Measurements from ENCODE around the gene IL5RA. TPM values are rescaled to one million over a fixed set of nuclear protein-coding genes. Genes with fewer than 3 reads are reported as not detected.

IL5RA gene
- total and polyA plus RNA-seq, 10 of the 15 experiments (the other 5 are each of a cell fraction or from before 2014, with no cell fraction given), result 0.04 to 0.53 (median 0.14) TPM; not detected in 6

DNA sequence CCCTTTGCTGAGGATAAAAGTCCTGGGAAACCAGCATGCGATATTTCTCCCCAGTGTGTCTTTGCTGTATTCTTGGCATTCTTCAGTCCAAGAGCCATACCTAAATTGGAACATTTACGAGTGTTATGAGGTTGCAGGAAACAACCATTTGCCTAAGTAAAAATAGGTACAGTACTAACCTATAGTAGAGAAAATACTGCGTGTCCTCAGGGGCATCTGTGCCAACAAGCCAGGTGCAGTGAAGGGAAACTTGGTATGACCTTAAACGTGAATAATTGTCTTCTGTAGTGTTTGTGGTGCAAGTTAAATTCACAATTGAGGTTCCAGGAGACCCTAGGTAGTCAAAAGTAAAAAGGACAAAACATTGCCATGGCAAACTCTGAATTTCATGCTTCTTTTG is 12.2 kb downstream of the IL5RA start:
- SMC1A ChIA-PET (ENCODE audit: uncharacterized antibody, unreplicated experiment), result no interaction called here
- BruUV-seq (replicated peaks), result no TSS peak
- POLR2A ChIA-PET, result no interaction called here
- Histone ChIP-seq H3K9me3 (replicated peaks; ENCODE audit: control insufficient read depth, insufficient read depth, low read length) (no peaks in the 10 kb centered on the region), H3K27ac (ENCODE audit: control insufficient read depth, insufficient read depth) (no peak overlapping the region), H3K27me3 (replicated peaks in 1 of 2; ENCODE audit: control insufficient read depth in 2 of 2, insufficient read depth in 2 of 2, low read length in 1 of 2) (no peaks in the 10 kb centered on the region), H3K4me1 (ENCODE audit: control insufficient read depth, insufficient read depth, low read length) (peaks cover 25% of the 10 kb centered on the region), H3K36me3 (ENCODE audit: control insufficient read depth in 2 of 2, insufficient read depth in 2 of 2, low read length in 1 of 2) (no peaks in the 10 kb centered on the region), H4K20me1 (ENCODE audit: control insufficient read depth, insufficient read depth) (no peaks in the 10 kb centered on the region), H3K79me2 (ENCODE audit: control insufficient read depth, insufficient read depth, low read length) (no peaks in the 10 kb centered on the region), H3K4me2 (ENCODE audit: control insufficient read depth, insufficient read depth) (no peak overlapping the region), H3K9ac (ENCODE audit: control insufficient read depth, insufficient read depth, low read length) (no peak overlapping the region), H2AFZ (ENCODE audit: control insufficient read depth, low read depth, low read length) (no peak overlapping the region), H3K4me3 (no peak overlapping the region)
- in situ Hi-C loops (cut with MboI), result no loop called here
- TF ChIP-seq CREB1 (IDR thresholded peaks at IDR 0.05; ENCODE audit: low read depth), result no peak
- TF ChIP-seq LARP7 (IDR thresholded peaks at IDR 0.05), result no peak
- no peak for TF ChIP-seq NFXL1 (IDR thresholded peaks at IDR 0.05; ENCODE audit: borderline replicate concordance)
- no peak for TF ChIP-seq RBBP5 (conservative IDR thresholded peaks at IDR 0.05)
- TF ChIP-seq, protein P1, sequence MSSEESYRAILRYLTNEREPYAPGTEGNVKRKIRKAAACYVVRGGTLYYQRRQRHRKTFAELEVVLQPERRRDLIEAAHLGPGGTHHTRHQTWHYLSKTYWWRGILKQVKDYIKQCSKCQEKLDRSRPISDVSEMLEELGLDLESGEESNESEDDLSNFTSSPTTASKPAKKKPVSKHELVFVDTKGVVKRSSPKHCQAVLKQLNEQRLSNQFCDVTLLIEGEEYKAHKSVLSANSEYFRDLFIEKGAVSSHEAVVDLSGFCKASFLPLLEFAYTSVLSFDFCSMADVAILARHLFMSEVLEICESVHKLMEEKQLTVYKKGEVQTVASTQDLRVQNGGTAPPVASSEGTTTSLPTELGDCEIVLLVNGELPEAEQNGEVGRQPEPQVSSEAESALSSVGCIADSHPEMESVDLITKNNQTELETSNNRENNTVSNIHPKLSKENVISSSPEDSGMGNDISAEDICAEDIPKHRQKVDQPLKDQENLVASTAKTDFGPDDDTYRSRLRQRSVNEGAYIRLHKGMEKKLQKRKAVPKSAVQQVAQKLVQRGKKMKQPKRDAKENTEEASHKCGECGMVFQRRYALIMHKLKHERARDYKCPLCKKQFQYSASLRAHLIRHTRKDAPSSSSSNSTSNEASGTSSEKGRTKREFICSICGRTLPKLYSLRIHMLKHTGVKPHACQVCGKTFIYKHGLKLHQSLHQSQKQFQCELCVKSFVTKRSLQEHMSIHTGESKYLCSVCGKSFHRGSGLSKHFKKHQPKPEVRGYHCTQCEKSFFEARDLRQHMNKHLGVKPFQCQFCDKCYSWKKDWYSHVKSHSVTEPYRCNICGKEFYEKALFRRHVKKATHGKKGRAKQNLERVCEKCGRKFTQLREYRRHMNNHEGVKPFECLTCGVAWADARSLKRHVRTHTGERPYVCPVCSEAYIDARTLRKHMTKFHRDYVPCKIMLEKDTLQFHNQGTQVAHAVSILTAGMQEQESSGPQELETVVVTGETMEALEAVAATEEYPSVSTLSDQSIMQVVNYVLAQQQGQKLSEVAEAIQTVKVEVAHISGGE (CRISPR knock-in tag; IDR thresholded peaks at IDR 0.05), result no peak
- TF ChIP-seq CREM (IDR thresholded peaks at IDR 0.05; ENCODE audit: low read depth), result no peak
- TF ChIP-seq NRF1 (conservative IDR thresholded peaks at IDR 0.05; ENCODE audit: low read depth, low read length), result no peak
- TF ChIP-seq JUND (IDR thresholded peaks at IDR 0.05; ENCODE audit: low read depth, low read length), result no peak
- no peak for TF ChIP-seq STAT1 (conservative IDR thresholded peaks at IDR 0.05)
- TF ChIP-seq FOS (IDR thresholded peaks at IDR 0.05; ENCODE audit: borderline replicate concordance, extremely low read depth, insufficient read length), result no peak
- no peak for TF ChIP-seq MLLT1 (IDR thresholded peaks at IDR 0.05)
- TF ChIP-seq, protein P2, sequence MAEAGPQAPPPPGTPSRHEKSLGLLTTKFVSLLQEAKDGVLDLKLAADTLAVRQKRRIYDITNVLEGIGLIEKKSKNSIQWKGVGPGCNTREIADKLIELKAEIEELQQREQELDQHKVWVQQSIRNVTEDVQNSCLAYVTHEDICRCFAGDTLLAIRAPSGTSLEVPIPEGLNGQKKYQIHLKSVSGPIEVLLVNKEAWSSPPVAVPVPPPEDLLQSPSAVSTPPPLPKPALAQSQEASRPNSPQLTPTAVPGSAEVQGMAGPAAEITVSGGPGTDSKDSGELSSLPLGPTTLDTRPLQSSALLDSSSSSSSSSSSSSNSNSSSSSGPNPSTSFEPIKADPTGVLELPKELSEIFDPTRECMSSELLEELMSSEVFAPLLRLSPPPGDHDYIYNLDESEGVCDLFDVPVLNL (IDR thresholded peaks at IDR 0.05; ENCODE audit: low read depth, low read length), result no peak
- TF ChIP-seq GABPA (IDR thresholded peaks at IDR 0.05; ENCODE audit: low read depth), result no peak
- no peak for TF ChIP-seq DPF2 (IDR thresholded peaks at IDR 0.05)
- no peak for TF ChIP-seq RCOR1 (conservative IDR thresholded peaks at IDR 0.05; ENCODE audit: low read depth, low read length)
- no peak for TF ChIP-seq RB1 (IDR thresholded peaks at IDR 0.05; ENCODE audit: borderline replicate concordance)
- WGBS (ENCODE audit: insufficient coverage, insufficient replicate concordance, low lambda C conversion rate, missing lambda C conversion rate), result 15% methylated on average over 4 of the region's 4 CpGs
- intact Hi-C loops (cut with micrococcal nuclease; ENCODE audit: unreplicated experiment), result no loop called here
- ATAC-seq (no peak; the same call in 2 of the 3 replicates), DNase-seq (ENCODE audit: low read depth, low spot score) (no peak), FAIRE-seq (no peak)
- RAD21 ChIA-PET (ENCODE audit: unreplicated experiment), result no interaction called here
- CTCF ChIA-PET, result no interaction called here

Data from GM12878 (cell line).